ENCODE measurements around the gene CYSTM1. TPM values are rescaled to one million over a fixed set of nuclear protein-coding genes. Genes with fewer than 3 reads are reported as not detected.

Gene CYSTM1
- total and polyA plus RNA-seq, 2 of the 8 experiments (the other 6 are each of a cell fraction or from before 2014, with no cell fraction given), result 25.0 to 47.8 TPM

- TF ChIP-seq JUND (IDR thresholded peaks at IDR 0.05; ENCODE audit: low read length) (no peak), NANOG (IDR thresholded peaks at IDR 0.05; ENCODE audit: insufficient read depth, low read depth, low read length, poor library complexity, severe bottlenecking) (no peak), BCL11A (IDR thresholded peaks at IDR 0.05; ENCODE audit: low read depth in 2 of 2, low read length in 2 of 2) (no peak), SAP30 (IDR thresholded peaks at IDR 0.05; ENCODE audit: insufficient read depth, insufficient replicate concordance, low read length) (no peak), SP1 (IDR thresholded peaks at IDR 0.05; ENCODE audit: low read depth, low read length) (no peak), RBBP5 (IDR thresholded peaks at IDR 0.05; ENCODE audit: borderline replicate concordance, low read depth, low read length) (no peak)
Observed at GRCh38 chr5:140162275-140162674, 12.7 kb upstream of the CYSTM1 start (continued).

Measured in H1 (cell line).